Dermis blood vessel endothelial cell (primary cell): Measurements from ENCODE around the gene SLC16A1. TPM values are rescaled to one million over a fixed set of nuclear protein-coding genes. Genes with fewer than 3 reads are reported as not detected.

ENCODE experiments used
- DNase-seq: peaks from one replicate; pipeline ENCODE4 v3.0.0; 2010
- total RNA-seq: library from RNA; depleted of rRNA; stranded (reverse); fragments of >200 nt; gene quantifications from 2 replicates; pipeline ENCODE4 v1.2.3, GENCODE V29; 2014

The SLC16A1 gene
- total RNA-seq, 1 donor from 2014 or later, result 94.8 TPM

DNA sequence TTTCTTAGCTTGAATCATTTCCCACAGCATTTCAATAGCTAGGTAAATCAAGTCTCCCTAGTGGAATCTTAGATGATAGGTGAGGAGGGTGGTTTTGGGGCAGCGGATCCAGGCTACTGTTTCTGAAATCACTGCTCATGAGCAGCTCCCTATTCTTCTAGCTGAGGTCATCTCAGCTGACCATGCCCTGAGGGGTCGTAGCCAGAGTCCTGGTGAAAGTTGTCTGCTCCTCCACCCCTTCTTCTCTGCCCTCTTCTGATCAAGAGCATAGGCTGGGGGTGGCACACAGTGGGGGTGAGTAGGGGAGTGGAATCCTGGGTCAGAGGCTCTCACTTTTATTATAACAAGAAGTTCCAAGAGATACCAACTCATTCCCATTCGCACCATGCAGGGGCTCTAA is 76.2 kb downstream of the SLC16A1 start:
- no peak for DNase-seq

GRCh38 chr1:112878321-112878720 is 77.7 kb downstream of the SLC16A1 start:
- no peak for DNase-seq

DNA sequence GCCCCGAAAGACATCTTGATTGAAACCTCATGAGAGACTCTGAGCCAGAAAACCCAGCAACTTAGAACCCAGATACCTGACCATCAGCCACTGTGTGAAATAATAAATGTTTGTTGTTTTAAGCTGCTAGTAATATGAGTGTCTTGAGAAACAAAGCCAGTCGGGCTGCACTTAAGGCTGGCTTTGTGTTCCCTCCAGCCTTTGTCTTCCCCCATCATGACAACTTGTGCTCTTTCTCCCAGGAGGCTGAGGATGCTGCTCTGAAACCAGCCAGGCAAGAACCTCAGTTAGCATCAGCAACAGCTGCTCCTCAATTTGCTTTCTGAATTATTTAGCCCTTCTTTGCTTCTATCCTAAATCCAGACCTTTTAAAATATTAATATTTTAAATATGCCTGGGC is 78.2 kb downstream of the SLC16A1 start:
- no peak for DNase-seq

- DNase-seq, result no peak
These were observed 79.7 kb downstream of the SLC16A1 start for GRCh38 chr1:112876315-112876714.

DNA sequence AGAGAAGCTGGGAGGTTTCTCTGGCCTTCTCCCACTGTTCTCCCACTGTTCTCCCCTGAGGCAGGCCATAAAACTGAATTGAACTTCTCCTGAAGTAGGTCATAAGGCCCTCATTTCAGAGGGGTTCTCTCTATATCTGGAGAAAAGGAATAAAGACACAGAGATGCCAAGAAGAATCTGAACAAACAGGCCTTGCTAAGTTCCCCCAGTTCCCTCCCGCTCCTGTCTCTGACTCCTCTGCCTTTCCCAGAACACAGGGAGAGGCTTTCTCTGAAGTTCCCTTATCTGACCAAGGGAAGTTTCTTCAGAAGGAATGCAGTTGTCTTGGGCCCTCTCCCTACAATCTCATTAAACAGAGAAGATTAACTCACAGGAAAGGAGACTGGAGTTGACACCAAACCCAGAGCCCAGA is 83.4 kb downstream of the SLC16A1 start:
- no peak for DNase-seq

DNA sequence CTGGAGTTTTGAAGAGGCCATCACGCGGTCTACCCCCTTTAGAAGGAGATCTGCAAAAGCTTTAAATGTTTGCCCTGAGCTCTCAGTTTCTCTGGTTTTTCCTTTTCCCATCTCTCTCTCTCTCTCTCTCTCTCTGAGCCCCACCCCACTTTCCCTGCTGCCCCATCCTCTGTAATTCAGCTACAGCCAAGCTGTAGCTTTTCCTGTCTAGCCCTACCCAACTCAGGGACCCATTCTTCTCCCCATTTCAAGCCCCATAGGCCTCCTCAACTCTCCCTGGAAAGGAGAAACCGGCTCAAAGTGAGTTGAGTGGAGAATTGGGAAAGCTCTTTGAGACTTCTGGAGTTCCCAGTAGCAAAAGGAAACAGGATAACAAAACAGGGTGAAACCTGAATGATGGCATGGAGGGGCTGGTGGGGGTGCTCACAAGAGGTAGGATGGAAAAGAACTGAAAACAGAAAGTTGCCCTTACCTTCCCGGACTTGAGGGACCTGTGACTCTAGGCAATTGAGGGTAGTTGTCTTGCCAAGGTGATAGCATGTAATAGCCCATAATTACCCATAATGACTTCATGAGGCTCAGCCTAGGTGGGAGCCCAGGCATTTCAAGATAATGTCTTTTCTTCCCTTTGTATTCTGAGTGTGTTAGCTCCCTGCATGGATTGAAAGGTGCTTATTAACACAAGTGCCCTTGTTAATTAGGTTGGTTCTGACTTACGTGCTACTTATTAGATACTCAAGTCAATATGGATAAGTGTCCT is 84.9 kb downstream of the SLC16A1 start:
- DNase-seq, result no peak

DNA sequence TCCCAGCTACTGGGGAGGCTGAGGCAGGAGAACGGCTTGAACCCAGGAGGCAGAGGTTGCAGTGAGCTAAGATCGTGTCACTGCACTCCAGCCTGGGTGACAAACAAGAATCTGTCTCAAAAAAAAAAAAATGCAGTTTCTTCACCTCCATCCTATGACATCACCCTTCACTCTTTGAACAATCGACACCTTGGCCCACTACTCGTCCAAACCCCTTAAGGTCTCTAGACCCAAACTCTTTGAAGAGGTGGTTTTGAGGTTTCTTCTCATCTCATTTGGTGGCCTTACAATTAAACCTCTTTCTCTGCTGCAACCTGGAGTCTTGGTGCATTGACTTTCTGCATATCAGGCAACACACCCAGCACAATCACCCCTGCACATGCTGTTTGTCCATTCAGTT is 86.1 kb downstream of the SLC16A1 start:
- no peak for DNase-seq

- no peak for DNase-seq
These were observed 87.8 kb downstream of the SLC16A1 start for GRCh38 chr1:112868191-112868590.

DNA sequence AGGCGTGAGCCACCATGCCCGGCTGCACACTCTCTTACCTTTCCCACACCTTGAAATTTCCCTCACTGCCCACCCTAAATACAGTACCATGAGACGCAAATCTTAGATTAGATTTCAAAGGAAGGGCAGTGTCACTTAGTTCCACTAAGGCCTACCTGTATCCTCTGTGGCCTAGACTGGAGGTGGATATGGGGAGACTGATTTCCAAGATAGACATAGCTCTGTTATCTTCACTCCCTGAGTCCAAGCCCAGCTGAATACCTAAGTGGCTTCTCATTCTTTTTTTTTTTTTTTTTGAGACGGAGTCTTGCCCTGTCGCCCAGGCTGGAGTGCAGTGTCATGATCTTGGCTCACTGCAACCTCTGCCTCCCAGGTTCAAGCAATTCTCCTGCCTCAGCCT is 89.0 kb downstream of the SLC16A1 start:
- DNase-seq, result no peak

- peak; percentile 95 for DNase-seq
These were observed 89.8 kb downstream of the SLC16A1 start for GRCh38 chr1:112866151-112866550.

GRCh38 chr1:112862753-112863426 is 93.1 kb downstream of the SLC16A1 start:
- no peak for DNase-seq

Other genes starting within 250 kb of the SLC16A1 start
- 579 and 920 TPM in 2 replicates for gene RHOC, start 249.1 kb downstream of the SLC16A1 start, total RNA-seq
- 0.68 and 0.74 TPM in 2 replicates for gene PPM1J, start 240.9 kb downstream of the SLC16A1 start, total RNA-seq
- gene LRIG2, start 117.0 kb upstream of the SLC16A1 start, total RNA-seq, result 9.0 and 16.1 TPM in 2 replicates